GM06990 (cell line): ENCODE results near the gene RFC2.
"Not testable (repeated sequence)": the region's sequence is repeated elsewhere in the genome, so short reads cannot be mapped to it uniquely, and the experiment has no call there.

Experiments used
- DNase-seq: peaks from one replicate; pipeline ENCODE4 v3.0.0-alpha.2; 2011; ENCODE audit not compliant: insufficient read length; ENCODE audit errors: extremely low read depth
- H3K27me3 ChIP-seq: replicated peaks from 2 replicates; pipeline ENCODE4 v1.6.0; 2011; ENCODE audit warnings: low read length; ENCODE audit not compliant: control insufficient read depth, insufficient read depth
- H3K36me3 ChIP-seq: 2 replicates; pipeline ENCODE4 v1.5.1; 2011; ENCODE audit warnings: low read length; ENCODE audit not compliant: control insufficient read depth, insufficient read depth
- H3K4me3 ChIP-seq: replicated peaks from 2 replicates; pipeline ENCODE4 v1.5.1; 2011; ENCODE audit warnings: low read depth, mild to moderate bottlenecking, control low read depth, low read length
- TF ChIP-seq, protein P1 (sequence below): IDR thresholded peaks from 2 replicates; pipeline ENCODE4 v1.5.1; 2011; ENCODE audit warnings: low read length, control low read depth, mild to moderate bottlenecking, inconsistent platforms; ENCODE audit not compliant: insufficient read depth, poor library complexity, severe bottlenecking

RFC2 gene

DNA sequence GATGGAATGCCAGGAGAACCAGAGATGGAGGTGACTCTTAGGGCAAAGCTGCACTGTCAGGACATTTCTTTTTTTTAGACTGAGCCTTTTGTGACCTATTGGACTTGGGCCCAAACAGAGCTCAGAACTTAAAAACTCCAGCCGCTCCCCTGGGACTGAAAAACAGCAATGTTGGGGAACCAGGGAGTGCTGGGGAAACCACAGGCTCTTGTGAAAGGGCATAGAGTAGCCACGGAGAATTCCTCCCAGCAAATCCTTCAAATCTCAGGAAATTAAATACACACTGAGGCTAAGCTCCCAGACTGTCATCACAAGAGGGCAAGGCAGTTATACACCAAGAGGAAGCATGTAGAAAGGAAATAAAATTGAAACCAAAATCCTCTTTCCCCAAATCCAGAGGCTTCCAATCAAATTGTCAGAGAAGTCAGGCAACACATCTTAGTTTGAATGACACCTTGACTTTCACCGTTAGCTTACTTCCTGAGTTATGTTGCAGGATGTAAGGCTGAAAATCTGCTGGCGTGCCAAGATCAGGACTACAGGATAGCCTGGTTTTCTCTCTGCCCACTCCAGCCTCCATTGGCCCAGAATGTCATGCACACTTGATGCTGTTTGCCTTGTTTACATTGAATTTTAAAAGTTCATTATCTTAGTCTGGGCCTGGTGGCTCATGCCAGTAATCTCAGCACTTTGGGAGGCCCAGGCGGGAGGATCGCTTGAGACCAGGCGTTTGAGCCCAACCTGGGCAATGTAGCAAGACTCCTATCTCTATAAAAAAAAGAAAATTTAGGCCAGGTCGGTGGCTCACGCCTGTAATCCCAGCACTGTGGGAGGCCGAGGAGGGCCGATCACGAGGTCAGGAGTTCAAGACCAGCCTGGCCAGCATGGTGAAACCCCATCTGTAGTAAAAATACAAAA lies 2.6 kb upstream of the RFC2 start:
- Histone ChIP-seq H3K27me3 (no peaks in the 10 kb centered on the region), H3K36me3 (no peaks in the 10 kb centered on the region), H3K4me3 (no peak overlapping the region)
- no peak for DNase-seq
- TF ChIP-seq, protein P1, sequence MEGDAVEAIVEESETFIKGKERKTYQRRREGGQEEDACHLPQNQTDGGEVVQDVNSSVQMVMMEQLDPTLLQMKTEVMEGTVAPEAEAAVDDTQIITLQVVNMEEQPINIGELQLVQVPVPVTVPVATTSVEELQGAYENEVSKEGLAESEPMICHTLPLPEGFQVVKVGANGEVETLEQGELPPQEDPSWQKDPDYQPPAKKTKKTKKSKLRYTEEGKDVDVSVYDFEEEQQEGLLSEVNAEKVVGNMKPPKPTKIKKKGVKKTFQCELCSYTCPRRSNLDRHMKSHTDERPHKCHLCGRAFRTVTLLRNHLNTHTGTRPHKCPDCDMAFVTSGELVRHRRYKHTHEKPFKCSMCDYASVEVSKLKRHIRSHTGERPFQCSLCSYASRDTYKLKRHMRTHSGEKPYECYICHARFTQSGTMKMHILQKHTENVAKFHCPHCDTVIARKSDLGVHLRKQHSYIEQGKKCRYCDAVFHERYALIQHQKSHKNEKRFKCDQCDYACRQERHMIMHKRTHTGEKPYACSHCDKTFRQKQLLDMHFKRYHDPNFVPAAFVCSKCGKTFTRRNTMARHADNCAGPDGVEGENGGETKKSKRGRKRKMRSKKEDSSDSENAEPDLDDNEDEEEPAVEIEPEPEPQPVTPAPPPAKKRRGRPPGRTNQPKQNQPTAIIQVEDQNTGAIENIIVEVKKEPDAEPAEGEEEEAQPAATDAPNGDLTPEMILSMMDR = no peak

DNA sequence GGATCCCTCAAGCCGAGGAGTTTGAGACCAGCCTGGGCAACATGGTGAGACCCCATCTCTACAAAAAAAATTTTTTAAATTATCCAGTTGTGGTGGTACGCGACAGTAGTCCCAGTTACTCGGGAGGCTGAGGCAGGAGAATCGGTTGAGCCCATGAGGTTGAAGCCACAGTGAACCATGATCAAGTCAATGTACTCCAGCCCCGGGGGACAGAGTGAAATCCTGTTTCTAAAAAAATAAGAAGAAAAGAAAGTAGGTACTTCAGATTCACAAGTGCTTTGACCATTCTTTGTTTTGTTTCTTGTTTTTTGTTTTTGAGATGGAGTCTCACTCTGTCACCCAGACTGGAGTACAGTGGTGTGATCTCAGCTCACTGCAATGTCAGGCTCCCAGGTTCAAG lies 1.3 kb upstream of the RFC2 start:
- H3K27me3 ChIP-seq, H3K36me3 ChIP-seq, DNase-seq: not testable (repeated sequence)
- peak overlapping the region; percentile 80; the same call in 1 of the 2 replicates for H3K4me3 ChIP-seq

DNA sequence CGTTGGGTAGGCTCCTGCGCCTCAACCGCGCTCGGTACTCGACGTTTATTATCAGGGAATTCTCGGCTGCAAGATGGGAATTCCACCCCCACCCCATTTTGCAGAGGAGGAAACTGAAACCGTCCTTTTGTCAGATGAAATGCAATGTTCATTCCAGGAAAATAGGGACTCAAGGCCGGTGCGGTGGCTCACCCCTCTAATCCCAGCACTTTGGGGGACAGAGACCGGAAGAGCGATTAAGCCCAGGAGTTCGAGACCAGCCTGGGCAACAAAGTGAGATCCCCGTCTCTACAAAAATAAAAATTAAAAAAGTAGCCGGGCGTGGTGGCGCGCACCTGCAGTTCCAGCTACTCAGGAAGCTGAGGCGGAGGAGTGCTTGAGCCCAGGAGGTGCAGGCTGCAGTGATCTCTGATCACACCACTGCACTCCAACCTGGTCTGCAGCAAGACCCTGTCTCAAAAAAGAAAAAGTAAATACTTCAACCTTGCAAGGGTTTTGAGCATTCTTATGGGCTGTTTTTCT lies 720 bp upstream of the RFC2 start:
- Histone ChIP-seq H3K36me3 (peaks cover 8% of the 10 kb centered on the region), H3K27me3 (no peaks in the 10 kb centered on the region), H3K4me3 (peak overlapping the region; percentile 80)
- TF ChIP-seq, protein P1 = no peak
- DNase-seq = no peak

DNA sequence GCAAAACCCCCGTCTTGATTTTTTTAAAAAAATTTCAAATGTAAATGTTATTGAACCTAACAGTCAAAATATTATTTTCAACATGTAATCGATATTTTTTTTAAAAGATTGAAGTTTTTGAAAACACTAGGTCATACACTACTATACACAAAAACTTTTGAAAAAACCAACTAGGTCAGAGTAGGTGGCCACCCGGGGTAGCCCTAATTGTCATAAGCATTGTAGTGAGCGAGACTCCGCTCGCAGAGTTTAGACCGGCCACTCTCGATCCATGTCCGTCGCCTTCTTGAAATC lies 417 bp downstream of the RFC2 start:
- TF ChIP-seq, protein P1 = no peak
- H3K4me3 ChIP-seq = peak overlapping the region; percentile 92
- DNase-seq = no peak
- H3K27me3 ChIP-seq = no peaks in the 10 kb centered on the region
- H3K36me3 ChIP-seq = peaks cover 12% of the 10 kb centered on the region

DNA sequence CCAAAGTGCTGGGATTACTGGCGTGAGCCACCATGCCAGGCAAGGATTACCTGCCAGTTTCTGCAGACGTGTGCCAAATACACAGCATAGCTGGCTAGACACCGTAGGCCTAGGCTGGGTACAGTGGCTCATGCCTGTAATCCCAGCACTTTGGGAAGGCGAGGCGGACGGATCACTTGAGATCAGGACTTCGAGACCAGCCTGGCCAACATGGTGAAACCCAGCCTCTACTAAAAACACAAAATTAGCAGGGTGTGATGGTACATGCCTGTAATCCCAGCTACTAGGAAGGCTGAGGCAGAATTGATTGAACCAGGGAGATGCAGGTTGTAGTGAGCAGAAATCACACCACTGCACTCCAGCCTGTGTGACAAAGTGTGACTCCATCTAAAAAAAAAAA lies 868 bp downstream of the RFC2 start:
- peaks cover 14% of the 10 kb centered on the region for H3K36me3 ChIP-seq
- no peaks in the 10 kb centered on the region for H3K27me3 ChIP-seq
- TF ChIP-seq, protein P1 = no peak
- DNase-seq = no peak
- peak overlapping the region; percentile 92 for H3K4me3 ChIP-seq

DNA sequence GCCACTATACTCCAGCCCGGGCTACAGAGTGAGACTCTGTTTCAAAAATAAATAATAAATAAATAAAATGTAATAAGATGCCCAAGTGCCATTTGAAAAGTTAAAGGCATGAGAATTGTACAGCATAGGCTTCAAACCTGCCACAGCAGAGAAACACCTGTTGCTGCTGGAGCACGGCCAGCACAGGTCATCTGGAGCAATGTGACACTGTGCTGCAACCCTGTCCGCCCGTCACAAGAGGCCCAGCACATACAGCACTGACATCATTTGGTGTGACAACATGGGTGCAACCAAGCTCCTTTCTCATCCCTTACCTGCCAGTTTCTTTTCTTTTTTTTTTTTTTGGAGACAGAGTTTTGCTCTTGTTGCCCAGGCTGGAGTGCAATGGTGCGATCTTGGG lies 1.3 kb downstream of the RFC2 start:
- DNase-seq = no peak
- H3K36me3 ChIP-seq = peaks cover 14% of the 10 kb centered on the region
- H3K27me3 ChIP-seq = no peaks in the 10 kb centered on the region
- peak overlapping the region; percentile 92 for H3K4me3 ChIP-seq
- TF ChIP-seq, protein P1 = no peak

DNA sequence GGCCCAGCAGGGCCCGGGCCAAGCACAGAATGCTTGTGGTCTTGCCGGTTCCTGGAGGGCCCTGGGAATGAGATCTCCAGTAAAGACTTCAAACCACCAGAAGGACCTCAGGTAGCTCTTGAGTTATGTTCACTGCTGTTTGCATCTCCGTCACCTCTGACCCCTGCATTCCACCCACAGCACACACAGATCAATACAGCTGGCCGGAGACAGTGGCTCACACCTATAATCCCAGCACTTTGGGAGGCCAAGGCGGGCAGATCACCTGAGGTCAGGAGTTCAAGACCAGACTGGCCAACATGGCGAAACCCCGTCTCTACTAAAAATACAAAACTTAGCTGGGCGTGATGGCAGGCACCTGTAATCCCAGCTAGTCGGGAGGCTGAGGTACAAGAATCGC lies 5.1 kb downstream of the RFC2 start:
- not testable (repeated sequence) for H3K27me3 ChIP-seq, H3K4me3 ChIP-seq, DNase-seq
- H3K36me3 ChIP-seq = peaks cover 14% of the 10 kb centered on the region
